ENCODE results near the gene TSG101.

The TSG101 gene, protein sequence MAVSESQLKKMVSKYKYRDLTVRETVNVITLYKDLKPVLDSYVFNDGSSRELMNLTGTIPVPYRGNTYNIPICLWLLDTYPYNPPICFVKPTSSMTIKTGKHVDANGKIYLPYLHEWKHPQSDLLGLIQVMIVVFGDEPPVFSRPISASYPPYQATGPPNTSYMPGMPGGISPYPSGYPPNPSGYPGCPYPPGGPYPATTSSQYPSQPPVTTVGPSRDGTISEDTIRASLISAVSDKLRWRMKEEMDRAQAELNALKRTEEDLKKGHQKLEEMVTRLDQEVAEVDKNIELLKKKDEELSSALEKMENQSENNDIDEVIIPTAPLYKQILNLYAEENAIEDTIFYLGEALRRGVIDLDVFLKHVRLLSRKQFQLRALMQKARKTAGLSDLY

GRCh38 chr11:18526521-18527296, at the start of gene TSG101:
Gene TSG101 (minus strand): TSS chr11:18526942. CDS start chr11:18526816, 126 bp downstream.
- DNase-seq, result peak; percentile 91

DNA sequence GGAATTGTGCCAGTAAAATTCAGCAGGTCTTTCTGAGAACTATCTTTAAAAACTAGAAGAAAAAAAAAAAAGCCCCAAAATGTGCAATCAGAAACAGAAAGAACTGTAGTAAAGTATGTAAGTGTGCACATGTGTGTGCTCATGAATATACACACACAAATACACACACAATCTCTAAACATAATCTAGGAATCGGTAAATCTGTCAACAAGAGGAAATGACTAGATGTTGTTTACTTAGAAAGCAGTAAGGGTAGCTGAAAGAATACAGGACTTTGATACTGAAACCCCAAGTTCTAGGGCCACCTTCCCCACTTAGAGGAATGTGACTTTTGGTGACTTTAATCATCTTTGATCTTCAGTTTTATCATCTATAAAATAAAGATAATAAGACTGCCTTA, 48.6 kb upstream of the TSG101 start:
- no peak for DNase-seq

GRCh38 chr11:18567081-18567480, 40.3 kb upstream of the TSG101 start:
- no peak for DNase-seq

- no peak for DNase-seq
These were observed 39.7 kb upstream of the TSG101 start for GRCh38 chr11:18566406-18566805.

GRCh38 chr11:18564149-18564548, 37.4 kb upstream of the TSG101 start:
- DNase-seq, result no peak

GRCh38 chr11:18563090-18563730, 36.5 kb upstream of the TSG101 start:
- DNase-seq, result no peak

DNA sequence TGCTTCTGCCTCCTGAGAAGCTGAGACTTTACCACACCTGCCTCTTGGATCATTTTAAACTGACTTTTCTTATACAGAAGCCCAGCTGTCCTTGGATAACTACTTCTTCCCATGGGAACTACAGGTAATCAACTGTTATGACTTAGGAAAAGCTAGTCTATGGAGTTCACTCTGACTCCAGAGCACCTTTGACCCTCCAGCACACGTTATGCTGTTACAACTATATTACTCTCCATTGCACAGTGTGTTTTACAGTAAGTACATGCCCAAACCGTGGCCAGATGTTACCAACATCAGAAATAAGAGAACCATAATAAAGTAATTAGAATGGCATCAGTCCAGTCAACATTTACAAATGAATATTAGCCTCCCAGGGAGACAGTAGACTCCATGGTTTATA, 21.3 kb upstream of the TSG101 start:
- no peak for DNase-seq

DNA sequence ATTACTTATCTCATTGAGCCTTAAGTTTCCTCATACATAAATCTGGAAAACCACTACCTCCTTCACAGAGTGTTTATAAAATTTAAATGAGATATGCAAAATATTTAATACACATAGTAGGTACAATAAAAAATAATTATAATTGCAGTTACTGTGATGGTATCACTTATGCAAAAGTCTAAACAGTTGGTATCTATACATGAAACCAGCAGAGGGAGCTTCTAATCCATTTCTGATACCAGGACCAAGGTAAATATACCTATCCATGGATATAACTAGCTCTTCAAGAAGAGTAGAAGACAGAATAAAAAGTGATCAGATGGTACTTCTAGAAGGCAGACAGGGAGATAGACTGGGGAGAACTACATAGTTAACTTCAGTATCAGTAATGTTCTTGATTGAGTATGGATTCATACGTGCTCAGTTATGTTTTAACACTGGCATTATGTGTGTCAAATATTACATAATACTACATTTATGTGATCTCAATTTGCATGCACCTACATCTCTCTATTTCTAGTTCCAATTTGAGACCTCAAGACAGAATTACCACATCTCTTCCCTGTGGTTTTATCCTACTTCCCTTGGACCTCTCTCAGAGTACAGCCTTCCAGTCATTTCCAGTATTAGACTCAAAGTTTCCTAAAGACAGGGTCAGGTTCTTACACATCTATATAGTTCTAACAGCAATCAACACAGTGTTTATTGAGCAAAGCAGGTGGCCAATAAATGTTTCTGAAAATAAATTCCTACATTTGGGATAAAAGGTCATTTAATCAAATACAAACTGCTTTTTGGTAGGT, 13.7 kb upstream of the TSG101 start:
- DNase-seq, result peak; percentile 4

- no peak for DNase-seq
These were observed 9.5 kb upstream of the TSG101 start for GRCh38 chr11:18536209-18536608.

DNA sequence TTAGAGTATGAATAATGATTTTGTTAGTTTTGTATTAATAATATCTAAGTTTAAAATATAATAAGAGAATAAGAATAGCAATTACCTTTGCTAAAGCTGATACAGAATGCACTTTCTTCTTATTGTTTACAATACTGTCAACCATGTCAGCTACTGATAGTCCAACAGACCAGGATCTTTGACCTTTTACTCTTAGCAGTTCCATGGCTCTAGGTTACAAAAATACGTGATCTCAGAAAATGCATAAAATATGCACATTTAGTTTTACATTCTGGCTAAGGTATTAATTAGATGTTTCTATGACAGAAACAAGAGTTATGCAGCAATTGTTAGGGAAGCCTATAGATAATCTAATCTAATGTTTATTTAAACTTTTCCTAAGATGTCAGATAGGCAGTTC, 7.5 kb upstream of the TSG101 start:
- DNase-seq, result no peak

GRCh38 chr11:18533365-18533764, 6.6 kb upstream of the TSG101 start:
- DNase-seq, result no peak

DNA sequence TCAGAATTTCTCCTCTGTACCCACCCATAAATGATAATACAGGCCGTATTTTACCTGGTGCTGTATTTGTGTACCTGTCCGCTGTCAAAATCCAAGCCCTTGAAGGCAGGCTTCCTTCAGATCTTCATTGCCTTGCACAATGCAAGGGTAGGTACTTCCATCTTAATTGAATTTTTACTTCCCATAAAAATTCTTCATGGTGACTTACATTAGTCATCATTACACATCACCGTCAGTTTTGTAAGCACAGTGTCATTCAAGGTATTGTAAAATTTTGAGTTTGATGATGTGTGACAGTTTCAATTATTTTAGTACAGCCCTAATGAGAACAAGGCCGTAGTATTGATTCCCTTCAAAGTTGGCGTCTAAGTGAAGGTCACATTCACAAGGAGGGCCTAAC, 770 bp upstream of the TSG101 start:
- DNase-seq, result peak; percentile 49

DNA sequence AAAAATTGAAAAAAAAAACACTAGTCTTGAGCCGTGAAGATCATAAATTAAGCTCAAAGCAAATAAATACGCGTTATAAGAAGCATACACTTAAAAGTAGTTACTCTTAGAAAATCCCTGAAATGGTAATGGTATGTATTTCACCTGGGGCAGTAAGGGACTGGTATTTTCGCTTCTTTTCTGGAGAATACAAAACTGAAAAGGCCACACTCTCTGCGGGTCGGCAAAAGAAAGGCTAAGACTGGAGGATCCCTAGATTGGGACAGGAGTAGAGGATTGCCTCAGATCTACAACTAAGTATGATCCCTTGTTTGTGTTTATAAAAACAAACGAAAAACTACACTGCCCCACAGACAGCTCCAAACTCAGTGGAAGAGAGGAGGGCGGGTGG, 617 bp downstream of the TSG101 start:
- peak; percentile 58 for DNase-seq

DNA sequence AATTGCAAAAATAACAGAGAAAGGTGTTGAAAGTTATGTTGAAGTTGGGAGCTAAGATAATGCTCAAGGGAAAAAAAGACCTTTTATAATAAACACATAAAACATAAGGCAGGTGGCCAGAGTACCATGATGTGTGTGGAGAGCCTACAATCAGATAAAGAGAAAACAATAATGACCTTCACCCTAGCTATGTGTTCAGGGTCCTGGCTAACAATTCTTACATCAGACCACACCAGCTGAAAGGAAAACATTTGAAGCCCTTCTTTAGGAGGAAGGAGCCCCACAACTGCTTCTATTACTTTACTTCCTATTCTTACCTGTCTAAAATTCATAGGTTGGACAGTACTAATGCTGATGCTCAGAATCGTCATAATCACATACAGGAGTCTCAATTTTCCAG, 2.5 kb downstream of the TSG101 start:
- no peak for DNase-seq

- DNase-seq, result no peak
These were observed 3.7 kb downstream of the TSG101 start for GRCh38 chr11:18523084-18523483.

- DNase-seq, result no peak
These were observed 4.4 kb downstream of the TSG101 start for GRCh38 chr11:18522388-18522787.

DNA sequence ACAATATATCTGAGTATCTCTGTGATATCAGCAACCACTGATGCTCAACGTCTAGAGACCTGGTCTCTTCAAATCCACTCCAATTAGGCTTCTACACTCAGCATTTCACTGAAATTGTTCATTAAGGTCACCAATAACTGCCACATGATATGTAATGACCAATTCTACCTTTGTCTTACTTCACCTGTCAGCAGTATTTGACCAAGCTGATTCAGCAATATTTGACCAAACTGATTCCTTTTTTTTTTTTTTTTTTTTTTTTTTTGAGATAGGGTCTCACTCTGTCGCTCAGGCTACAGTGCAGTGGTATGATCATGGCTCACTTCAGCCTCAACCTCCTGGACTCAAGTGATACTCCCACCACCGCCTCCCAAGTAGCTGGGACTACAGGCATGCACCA, 5.6 kb downstream of the TSG101 start:
- DNase-seq, result no peak

GRCh38 chr11:18502352-18502751, 24.4 kb downstream of the TSG101 start:
- no peak for DNase-seq

GRCh38 chr11:18501629-18502028, 25.1 kb downstream of the TSG101 start:
- no peak for DNase-seq

DNA sequence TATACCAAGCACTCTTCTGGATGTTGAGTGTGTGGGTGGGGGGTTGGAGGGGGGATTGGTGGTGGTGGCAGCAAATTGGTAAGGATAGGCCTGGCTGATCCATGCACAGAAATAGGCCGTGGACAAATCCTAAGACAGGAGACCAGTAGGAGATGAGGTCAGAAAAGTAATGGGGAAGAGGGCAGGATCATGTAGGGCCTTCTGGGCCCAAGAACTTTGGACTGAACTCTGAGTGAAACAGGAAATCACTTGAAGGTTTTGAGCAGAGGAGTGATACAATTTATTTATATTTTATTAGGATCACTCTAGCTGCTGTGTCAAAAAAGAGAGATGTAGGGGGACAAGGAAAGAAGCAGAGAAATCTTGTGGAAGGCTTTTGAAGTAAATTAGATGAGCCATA, 28.7 kb downstream of the TSG101 start:
- DNase-seq, result no peak

DNA sequence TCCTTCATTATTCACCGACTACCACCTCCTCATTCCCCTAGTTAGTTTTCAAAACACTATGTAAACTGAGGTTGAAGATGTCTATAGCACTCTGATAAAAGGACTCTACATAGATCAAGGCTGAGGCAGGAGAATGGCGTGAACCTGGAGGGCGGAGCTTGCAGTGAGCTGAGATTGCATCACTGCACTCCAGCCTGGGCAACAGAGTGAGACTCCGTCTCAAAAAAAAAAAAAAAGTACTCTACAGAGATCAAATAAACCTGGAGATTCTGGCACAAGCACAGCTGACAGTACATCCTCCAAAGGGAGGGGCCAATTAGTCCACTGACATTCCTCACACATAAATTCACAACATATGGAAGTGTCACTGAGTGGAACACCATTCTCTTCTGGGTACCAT, 31.0 kb downstream of the TSG101 start:
- DNase-seq, result no peak

DNA sequence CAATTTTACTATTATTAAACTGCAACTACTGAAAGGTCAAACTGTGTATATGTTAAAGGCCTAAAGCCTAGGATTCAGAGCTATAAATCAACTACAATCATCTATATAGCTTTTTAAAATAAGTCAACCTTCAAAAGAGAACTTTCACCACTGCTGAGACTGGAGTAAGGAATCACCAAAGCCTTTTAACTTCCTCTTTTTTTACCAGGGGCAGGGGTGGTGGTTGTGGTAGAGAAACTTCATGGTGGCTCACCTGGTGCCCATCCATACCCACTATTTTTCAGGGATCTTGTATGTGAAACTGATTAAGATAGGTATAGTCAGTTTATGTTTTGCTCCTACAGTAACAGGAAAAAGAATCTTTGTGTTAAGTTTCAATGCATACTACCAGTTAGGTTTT, 31.5 kb downstream of the TSG101 start:
- DNase-seq, result no peak

GRCh38 chr11:18493310-18493709, 33.4 kb downstream of the TSG101 start:
- no peak for DNase-seq

Data from kidney glomerular epithelial cell (primary cell).